Ishikawa (cell line): ENCODE measurements around the gene NKX1-2.
A peak's percentile ranks its signal among the peaks of the same experiment; 100 is the strongest.

Experiments
- CEBPB ChIP-seq: IDR thresholded peaks from 2 replicates; pipeline ENCODE4 v1.6.1; 2012
- CREB1 ChIP-seq: IDR thresholded peaks from 2 replicates; pipeline ENCODE4 v1.6.1; 2012; ENCODE audit warnings: low read depth
- EGR1 ChIP-seq: IDR thresholded peaks from 2 replicates; pipeline ENCODE4 v1.6.1; 2012
- EP300 ChIP-seq: IDR thresholded peaks from 2 replicates; pipeline ENCODE4 v1.6.1; 2012; ENCODE audit warnings: borderline replicate concordance
- FOXM1 ChIP-seq: IDR thresholded peaks from 2 replicates; pipeline ENCODE4 v1.6.1; 2012; ENCODE audit warnings: low read depth, borderline replicate concordance
- NFIC ChIP-seq: IDR thresholded peaks from 2 replicates; pipeline ENCODE4 v1.6.1; 2012
- RAD21 ChIP-seq: IDR thresholded peaks from 2 replicates; pipeline ENCODE4 v1.6.1; 2012; ENCODE audit warnings: low read depth
- TAF1 ChIP-seq: IDR thresholded peaks from 2 replicates; pipeline ENCODE4 v1.6.1; 2012; ENCODE audit warnings: low read depth, mild to moderate bottlenecking
- TCF12 ChIP-seq: IDR thresholded peaks from 2 replicates; pipeline ENCODE4 v1.6.1; 2012; ENCODE audit warnings: low read depth
- TEAD4 ChIP-seq: IDR thresholded peaks from 2 replicates; pipeline ENCODE4 v1.6.1; 2012
- YY1 ChIP-seq: IDR thresholded peaks from 2 replicates; pipeline ENCODE4 v1.6.1; 2012; ENCODE audit warnings: low read depth
- ZBTB7A ChIP-seq: IDR thresholded peaks from 2 replicates; pipeline ENCODE4 v1.6.1; 2012; ENCODE audit warnings: low read depth
- TF ChIP-seq, protein P1 (sequence below): IDR thresholded peaks from 2 replicates; pipeline ENCODE4 v1.6.1; 2012
- TF ChIP-seq, protein P2 (sequence below): IDR thresholded peaks from 2 replicates; pipeline ENCODE4 v1.6.1; 2012
- TF ChIP-seq, protein P3 (sequence below): IDR thresholded peaks from 2 replicates; pipeline ENCODE4 v1.6.1; 2012; ENCODE audit warnings: low read depth, mild to moderate bottlenecking

NKX1-2 gene

DNA sequence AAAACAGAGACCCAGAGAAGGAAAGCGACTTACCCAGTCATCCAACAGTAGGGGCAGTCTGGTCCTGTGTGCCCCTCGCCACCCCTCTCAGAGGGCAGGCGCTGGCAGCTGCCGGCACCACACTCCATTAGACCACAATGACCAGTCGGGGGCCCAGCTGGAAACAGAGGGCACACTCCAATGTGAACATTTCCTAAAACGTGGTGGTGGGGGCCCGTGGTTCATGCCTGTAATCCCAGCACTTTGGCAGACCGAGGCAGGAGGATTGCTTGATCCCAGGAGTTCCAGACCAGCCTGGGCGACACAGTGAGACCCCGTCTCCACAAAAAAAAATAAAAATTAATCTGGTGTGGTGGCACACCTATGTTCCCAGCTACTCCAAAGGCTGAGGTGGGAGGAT, 30.2 kb downstream of the NKX1-2 start:
- no peak for TF ChIP-seq YY1
- TF ChIP-seq, protein P1, sequence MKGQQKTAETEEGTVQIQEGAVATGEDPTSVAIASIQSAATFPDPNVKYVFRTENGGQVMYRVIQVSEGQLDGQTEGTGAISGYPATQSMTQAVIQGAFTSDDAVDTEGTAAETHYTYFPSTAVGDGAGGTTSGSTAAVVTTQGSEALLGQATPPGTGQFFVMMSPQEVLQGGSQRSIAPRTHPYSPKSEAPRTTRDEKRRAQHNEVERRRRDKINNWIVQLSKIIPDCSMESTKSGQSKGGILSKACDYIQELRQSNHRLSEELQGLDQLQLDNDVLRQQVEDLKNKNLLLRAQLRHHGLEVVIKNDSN: no peak

DNA sequence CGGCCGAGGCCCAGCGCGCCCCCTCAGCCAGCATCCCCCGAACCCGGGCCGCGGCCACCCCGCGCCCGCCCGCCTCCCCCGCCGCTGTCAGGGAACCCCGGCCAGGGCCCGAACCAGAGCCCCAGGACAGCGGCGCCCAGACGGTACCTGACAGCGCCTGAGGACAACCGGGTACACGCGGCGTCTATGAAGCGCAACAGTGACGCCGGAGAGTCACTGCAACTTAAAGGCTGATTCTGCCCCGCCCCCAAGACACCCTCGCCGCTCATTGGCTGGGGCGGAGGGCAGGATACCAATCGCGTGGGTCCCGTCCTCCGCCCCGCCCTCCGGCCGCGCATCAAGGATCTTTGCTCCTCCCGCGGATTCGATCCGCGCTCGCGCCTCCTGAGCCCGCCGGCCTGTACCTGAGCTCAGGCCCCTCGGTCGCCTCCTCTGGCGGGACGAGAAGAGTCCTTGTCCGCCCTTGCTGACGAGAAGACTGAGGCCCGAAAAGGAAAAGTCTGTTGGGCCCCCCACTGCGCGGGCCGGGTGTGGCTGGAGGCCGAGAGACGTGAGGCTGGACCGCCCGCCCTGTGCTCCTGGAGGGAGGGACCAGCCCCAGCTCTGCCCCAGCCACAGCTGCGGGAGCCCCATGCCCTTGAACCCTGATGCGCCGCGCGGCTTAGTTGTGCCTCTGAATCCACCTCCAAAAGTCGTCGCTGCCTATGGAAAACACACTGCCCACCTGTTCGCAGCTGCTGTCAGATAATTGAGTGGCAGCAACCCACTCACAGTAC, 30.9 kb downstream of the NKX1-2 start, which contains the start of gene OAT:
TSS of gene OAT (minus strand) at position 198 of the 776 bp plus-strand sequence. CDS start 6,752 bp downstream, outside the sequence.
- TF ChIP-seq TAF1 (peak; percentile 91), EGR1 (peak; percentile 25; the same call in 1 of the 2 replicates), TCF12 (peak; percentile 49; the same call in 1 of the 2 replicates), EP300 (peak; percentile 40; the same call in 1 of the 2 replicates), NFIC (no peak; the same call in none of the 2 replicates), TEAD4 (peak; percentile 6; the same call in 1 of the 2 replicates), CEBPB (0 out of 2 replicates have a peak, but pooled peaks have one; percentile 14), ZBTB7A (no peak; the same call in 1 of the 2 replicates), CREB1 (peak; percentile 62), YY1 (peak; percentile 71)
- TF ChIP-seq, protein P1: peak; percentile 32; the same call in 1 of the 2 replicates
- TF ChIP-seq, protein P2, sequence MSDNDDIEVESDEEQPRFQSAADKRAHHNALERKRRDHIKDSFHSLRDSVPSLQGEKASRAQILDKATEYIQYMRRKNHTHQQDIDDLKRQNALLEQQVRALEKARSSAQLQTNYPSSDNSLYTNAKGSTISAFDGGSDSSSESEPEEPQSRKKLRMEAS: peak; percentile 91
- TF ChIP-seq, protein P3, sequence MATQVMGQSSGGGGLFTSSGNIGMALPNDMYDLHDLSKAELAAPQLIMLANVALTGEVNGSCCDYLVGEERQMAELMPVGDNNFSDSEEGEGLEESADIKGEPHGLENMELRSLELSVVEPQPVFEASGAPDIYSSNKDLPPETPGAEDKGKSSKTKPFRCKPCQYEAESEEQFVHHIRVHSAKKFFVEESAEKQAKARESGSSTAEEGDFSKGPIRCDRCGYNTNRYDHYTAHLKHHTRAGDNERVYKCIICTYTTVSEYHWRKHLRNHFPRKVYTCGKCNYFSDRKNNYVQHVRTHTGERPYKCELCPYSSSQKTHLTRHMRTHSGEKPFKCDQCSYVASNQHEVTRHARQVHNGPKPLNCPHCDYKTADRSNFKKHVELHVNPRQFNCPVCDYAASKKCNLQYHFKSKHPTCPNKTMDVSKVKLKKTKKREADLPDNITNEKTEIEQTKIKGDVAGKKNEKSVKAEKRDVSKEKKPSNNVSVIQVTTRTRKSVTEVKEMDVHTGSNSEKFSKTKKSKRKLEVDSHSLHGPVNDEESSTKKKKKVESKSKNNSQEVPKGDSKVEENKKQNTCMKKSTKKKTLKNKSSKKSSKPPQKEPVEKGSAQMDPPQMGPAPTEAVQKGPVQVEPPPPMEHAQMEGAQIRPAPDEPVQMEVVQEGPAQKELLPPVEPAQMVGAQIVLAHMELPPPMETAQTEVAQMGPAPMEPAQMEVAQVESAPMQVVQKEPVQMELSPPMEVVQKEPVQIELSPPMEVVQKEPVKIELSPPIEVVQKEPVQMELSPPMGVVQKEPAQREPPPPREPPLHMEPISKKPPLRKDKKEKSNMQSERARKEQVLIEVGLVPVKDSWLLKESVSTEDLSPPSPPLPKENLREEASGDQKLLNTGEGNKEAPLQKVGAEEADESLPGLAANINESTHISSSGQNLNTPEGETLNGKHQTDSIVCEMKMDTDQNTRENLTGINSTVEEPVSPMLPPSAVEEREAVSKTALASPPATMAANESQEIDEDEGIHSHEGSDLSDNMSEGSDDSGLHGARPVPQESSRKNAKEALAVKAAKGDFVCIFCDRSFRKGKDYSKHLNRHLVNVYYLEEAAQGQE: no peak; the same call in 1 of the 2 replicates

DNA sequence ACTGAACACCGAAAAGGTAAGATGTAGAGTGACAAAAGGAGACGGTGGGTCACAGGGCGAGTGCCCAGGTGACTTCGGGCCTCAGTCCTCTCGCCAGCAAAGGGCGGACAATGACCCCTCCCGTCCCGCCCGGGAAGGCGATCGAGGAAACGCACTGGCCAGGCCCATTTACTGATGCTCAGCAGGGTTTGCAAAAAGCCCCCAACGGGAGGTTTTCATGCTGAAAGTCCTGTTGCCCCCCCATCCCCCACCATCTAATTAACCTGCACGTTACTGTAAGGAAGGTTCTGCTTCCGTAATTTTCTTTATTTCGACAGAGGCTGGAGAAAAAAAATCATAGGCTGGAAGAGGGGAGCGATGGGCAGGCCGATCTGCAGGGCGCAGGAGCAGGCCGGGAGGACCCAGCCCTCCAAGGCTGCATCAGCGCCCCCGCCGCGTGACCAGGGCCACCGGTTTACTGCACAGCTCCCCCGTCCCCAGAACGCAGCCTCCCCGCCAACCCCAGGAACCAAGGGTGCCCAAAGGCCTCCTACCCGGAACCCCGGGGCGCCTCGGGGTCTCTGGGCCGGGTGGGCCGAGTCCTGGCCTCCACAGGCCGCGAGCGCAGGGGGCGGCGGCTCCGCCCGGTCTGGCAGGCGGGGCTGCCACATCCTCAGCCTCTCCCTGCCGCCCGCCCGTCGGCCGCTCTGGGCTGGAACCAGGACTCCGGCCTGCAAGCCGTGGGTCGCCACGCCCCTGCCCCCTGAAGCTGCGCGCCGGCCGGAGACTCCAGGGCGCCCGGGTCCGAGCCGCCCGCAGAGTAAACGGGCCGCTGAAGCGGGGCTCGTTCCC, 31.7 kb downstream of the NKX1-2 start:
- peak; percentile 92 for TF ChIP-seq ZBTB7A
- TF ChIP-seq, protein P1: peak; percentile 72
- TF ChIP-seq FOXM1: no peak
- TF ChIP-seq, protein P2: no peak
- TF ChIP-seq RAD21: peak; percentile 3; the same call in 1 of the 2 replicates

DNA sequence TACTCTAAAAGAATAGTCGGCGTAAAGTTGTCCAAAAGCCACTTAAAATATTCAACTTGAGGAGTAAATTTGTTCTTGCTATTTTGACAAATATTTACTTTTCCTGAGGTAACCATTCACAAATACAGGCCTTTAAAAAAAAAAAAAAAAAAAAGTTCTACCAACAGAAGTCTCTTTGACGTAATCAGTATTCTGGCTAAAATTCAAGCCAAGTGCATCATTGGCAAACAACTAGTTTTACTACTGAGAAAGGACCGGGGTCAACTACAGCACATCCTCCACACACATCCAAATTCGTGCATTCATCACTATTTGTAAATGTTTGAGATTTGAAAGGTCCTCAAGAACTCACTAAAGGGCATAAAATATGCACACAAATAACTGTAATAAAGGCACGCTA, 33.1 kb downstream of the NKX1-2 start:
- TF ChIP-seq, protein P1: no peak
- TF ChIP-seq NFIC (no peak), CREB1 (no peak), EP300 (no peak), TEAD4 (no peak), EGR1 (no peak), ZBTB7A (no peak), CEBPB (no peak), TAF1 (no peak), TCF12 (no peak), YY1 (no peak)
- TF ChIP-seq, protein P3: no peak

DNA sequence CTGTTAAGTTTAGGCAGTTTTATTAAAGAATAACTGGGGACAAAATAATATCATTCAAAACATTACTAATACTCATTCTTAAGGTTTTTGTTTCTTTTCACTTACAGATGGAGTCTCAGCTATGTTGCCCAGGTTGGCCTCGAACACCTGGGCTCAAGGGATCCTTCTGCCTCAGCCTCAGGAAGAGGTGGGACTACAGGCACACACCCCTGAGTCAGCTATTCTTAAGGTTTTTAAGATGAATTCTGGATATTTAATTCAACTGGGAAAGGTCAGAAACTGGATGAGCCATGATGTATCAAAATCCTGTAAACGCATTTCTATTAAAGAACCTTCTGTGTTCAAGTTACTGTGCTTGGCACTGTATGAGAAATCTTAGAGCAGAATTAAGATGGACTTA, 34.6 kb downstream of the NKX1-2 start:
- TF ChIP-seq, protein P2: no peak
